ENCODE results near the gene MPC1.
"Not testable (repeated sequence)": the region's sequence is repeated elsewhere in the genome, so short reads cannot be mapped to it uniquely, and the experiment has no call there.

Gene MPC1

DNA sequence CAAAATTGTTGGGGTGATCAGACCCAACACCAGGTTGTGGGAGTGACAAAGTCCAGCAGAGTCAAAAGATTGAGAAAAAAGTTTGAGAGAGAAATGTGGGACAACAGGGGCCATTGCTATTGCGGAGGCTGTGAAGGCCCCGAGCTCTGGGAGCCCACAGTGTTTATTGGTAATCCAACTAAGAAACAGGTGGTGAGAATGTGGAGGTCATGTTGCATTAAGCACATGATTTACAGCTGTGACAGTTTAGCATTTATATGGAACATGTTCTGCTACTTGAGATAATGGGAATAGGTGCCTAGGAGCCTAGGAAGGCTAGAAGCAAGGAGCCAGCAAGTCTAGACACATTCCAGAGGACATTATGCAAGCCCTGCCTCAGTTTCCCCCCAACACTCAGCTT is 37.8 kb downstream of the MPC1 start:
- not testable (repeated sequence) for DNase-seq (ENCODE audit: low read depth)

DNA sequence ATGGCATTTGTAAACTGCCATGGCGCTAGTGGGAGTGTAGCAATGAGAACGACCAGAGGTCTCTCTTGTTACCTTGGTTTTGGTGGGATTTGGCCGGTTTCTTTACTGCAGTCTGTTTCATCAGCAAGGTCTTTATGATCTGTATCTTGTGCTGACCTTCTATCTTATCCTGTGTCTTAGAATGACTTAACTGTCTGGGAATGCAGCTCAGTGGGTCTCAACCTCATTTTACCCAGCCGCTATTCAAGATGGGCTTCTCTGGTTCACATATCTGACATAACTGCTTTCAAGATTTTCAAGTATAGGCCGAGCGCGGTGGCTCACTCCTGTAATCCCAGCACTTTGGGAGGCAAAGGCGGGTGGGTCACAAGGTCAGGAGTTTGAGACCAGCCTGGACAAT is 38.5 kb downstream of the MPC1 start:
- DNase-seq (ENCODE audit: low read depth): no peak

- no peak for DNase-seq (ENCODE audit: low read depth)
These were observed 39.6 kb downstream of the MPC1 start for GRCh38 chr6:166343150-166343487.

- peak; percentile 75 for DNase-seq (ENCODE audit: low read depth)
These were observed 40.2 kb downstream of the MPC1 start, which contains the start of gene SFT2D1 for GRCh38 chr6:166342349-166343149. Gene SFT2D1, minus strand, starts transcription at chr6:166342545. Its CDS starts 64 bp downstream, at chr6:166342481.

DNA sequence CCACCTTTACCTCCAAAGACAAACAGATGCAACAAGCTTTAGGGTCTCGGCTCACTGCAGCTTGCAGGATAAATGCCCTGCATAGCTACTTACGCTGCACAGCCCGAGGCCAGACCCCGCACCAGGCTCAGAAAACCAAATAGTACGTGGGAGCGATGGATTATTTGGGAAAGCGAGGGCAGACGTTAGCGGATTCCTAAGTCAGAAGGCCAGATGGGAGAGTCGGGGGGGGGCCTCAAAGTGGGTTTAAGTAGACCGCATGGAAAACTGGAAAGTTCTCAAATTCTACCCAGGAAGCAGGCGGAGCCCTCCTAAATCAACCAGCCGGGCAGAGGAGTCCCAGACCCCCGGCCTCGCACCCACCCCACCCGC is 40.8 kb downstream of the MPC1 start:
- no peak for DNase-seq (ENCODE audit: low read depth)

DNA sequence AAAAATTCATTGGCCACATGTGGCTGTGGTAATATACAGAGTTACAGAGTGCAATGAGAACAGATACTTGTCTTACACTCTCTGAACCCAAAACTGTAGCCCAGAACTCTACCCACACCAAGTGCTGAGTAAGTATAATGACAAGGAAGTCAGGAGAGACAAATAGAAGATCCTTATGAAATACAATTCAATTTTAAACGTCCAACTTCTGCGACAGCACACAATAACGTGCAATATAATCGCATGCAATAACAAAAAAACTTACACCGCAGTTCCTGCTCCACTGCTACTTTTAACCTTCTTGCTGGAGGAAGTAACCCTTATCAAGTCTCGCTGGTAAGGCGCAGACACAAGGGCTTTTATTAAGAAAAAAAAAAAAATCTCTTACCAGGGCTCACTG is 41.3 kb downstream of the MPC1 start:
- DNase-seq (ENCODE audit: low read depth): no peak

DNA sequence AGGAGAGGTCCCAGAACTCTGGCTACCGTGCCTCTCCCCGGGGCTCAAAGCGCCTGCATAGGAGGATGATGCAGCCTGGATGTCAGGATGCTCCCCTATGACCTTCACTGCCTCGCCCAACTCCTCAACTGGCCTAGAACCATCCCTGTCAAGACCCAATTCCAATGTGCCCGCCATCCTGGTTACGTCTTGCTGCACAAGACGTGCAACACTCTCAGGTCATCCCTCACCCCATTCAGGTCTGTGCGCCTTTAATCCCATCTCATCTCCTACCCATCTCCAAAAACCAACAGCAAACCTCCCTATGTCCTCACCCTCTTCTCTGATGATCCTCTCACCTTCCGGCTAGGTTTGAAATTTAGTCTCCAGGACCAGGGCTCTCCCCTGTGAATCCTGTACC is 43.9 kb downstream of the MPC1 start:
- no peak for DNase-seq (ENCODE audit: low read depth)

GRCh38 chr6:166336847-166337246 is 45.9 kb downstream of the MPC1 start:
- DNase-seq (ENCODE audit: low read depth): no peak

DNA sequence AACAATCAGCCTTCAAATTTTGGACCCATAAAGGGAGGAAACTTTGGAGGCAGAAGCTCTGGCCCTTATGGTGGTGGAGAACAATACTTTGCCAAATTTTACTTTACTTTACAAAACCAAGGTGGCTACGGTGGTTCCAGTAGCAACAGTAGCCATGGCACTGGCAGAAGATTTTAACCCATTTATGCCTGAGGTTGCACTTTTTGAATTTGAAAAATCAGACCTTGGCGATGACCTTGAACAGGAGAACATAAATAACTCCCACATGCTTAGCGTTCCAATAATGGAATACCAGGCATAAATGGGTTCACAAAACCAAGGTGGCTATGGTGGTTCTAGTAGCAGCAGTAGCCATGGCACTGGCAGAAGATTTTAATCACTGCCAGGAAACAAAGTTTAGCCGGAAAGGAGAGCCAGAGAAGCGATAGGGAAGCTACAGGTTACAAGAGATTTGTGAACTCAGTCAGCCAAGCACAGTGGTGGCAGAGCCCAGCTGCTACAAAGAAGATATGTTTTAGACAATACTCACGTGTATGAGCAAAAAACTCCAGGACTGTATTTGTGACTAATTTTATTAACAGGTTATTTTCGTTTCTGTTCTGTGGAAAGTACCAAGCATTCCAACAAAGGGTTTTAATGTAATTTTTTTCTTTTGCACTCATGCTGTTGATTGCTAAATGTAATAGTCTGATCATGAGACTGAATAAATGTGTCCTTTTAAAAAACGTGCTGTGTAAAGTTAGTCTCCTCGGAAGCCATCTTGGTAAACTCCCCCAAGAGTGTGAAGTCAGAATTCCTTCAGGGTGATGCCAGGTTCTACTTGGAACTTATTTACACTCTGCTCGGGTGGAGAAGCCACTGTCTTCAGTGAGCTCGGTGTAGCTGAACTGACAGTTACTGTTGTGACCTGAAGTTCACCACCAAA is 47.1 kb downstream of the MPC1 start:
- DNase-seq (ENCODE audit: low read depth): no peak

GRCh38 chr6:166334878-166335277 is 47.9 kb downstream of the MPC1 start:
- no peak for DNase-seq (ENCODE audit: low read depth)

DNA sequence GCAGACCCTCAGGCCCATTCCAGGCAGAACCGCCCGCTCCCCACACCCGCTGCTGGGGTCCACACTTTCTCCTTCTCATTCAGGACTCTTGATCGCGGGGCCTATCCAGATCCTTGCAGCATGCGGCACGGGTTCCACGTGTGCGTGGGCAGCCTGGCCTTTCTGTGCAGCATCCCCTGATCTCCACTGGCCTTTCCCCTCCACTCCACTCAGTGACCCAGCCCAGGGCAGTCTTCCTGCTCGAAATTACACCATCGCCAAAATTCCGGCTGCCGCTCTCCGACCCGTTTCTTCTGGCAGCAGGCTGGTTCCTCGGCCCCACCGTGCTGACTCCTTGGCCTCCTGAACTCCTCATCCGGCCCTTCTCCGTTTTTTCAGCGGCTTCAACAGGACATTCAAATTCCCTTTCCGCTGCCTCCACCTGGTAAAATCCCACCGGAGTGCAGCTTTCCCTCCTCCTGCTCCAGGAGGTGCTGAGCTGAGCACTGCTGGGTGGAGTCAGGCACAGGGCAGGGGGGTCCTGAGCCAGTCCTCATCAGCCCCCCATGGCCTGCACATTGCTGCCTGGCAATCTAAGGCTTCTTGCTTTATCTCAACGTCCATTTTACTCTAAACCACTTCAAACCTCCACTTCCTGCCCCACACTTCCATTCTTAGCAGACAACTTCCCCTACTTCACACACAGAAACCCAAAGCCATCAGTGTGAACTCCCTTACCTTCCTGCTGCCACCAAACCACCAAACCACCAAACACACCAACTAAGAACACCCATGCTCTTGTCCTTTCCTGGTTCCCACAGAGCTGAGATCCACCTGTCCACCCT is 49.4 kb downstream of the MPC1 start:
- DNase-seq (ENCODE audit: low read depth): no peak

- no peak for DNase-seq (ENCODE audit: low read depth)
These were observed 51.0 kb downstream of the MPC1 start for GRCh38 chr6:166331503-166332415.

- DNase-seq (ENCODE audit: low read depth): no peak
These were observed 52.1 kb downstream of the MPC1 start for GRCh38 chr6:166330612-166331011.

DNA sequence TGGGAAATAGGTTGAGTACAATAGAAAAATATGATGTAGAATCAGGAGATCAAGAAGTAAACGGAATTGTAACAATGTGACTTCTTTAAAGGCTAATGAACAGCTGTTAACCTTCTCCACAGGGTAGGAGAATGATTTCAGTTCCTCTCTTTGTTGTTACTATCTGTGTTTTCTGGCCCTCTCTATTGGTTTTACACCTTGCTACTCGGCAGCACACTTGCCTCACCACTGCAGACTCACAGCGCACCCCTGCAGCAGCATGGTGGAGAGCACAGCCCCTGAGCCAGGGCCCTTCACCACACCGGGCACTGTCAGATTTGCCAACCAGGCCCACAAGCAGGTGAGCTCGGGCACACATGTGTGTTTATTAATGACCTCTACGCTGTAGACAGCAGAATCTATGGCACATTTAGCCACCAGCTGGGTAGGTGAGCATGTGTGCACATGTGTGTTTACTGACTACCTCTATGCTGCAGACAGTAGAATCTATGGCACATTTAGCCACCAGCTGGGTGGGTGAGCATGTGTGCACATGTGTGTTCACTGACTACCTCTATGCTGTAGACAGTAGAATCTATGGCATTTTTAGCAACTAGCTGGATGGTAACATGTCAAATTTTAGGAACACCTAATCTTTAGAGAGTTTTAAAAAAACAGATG is 57.2 kb downstream of the MPC1 start:
- DNase-seq (ENCODE audit: low read depth): no peak

DNA sequence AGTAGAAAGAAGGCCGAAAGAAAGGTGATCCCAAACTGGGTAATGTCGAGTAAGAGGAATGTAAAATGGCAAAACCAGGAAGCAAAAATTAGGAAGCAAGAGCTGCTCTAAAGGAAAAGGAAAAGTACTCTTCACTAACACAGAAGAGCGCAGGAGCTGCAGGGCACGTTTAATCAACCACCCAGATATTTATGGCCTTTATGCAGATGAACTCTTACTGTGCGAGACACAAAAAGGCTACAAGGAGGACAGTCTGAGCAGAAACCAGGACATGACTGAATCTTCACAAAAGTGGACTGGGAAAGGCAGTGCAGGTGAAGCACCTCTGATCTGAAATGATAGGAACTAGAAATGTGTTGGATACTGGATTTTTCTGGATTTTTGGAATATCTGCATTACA is 59.3 kb downstream of the MPC1 start:
- DNase-seq (ENCODE audit: low read depth): no peak

- no peak for DNase-seq (ENCODE audit: low read depth)
These were observed 63.8 kb downstream of the MPC1 start for GRCh38 chr6:166318649-166319600.

- no peak for DNase-seq (ENCODE audit: low read depth)
These were observed 64.5 kb downstream of the MPC1 start for GRCh38 chr6:166318227-166318626.

GRCh38 chr6:166317261-166318212 is 65.2 kb downstream of the MPC1 start:
- no peak for DNase-seq (ENCODE audit: low read depth)

All from stimulated activated CD8-positive, alpha-beta memory T cell treated with anti-CD3 and anti-CD28 coated beads, Interleukin-15, amount 100 ng/mL, for 24 hours (primary cell).